GM23338 (cell line): ENCODE measurements around the gene RPL3.
"Not testable (repeated sequence)": the region's sequence is repeated elsewhere in the genome, so short reads cannot be mapped to it uniquely, and the experiment has no call there.

Source experiments
- CREB1 ChIP-seq: fragments of 250-450 bp; sonication (Bioruptor Pico); IDR thresholded peaks from 2 replicates; pipeline ENCODE4 v1.5.0; 2020; ENCODE audit warnings: low read depth, mild to moderate bottlenecking, moderate library complexity
- EZH2 ChIP-seq: fragments of 200-600 bp; sonication (generic); IDR thresholded peaks from one replicate; pipeline ENCODE4 v1.8.0; 2017; ENCODE audit warnings: antibody characterized with exemption, mild to moderate bottlenecking, low read depth; ENCODE audit not compliant: unreplicated experiment
- EZH2phosphoT487 ChIP-seq: fragments of 200-600 bp; sonication (generic); IDR thresholded peaks from one replicate; pipeline ENCODE4 v1.8.1; 2018; ENCODE audit warnings: antibody characterized with exemption; ENCODE audit not compliant: unreplicated experiment
- JUNB ChIP-seq: IDR thresholded peaks from one replicate; pipeline ENCODE4 v1.6.1; 2016; ENCODE audit warnings: antibody characterized with exemption; ENCODE audit not compliant: unreplicated experiment
- NANOG ChIP-seq: IDR thresholded peaks from 2 replicates; pipeline ENCODE4 v1.6.1; 2016; ENCODE audit warnings: antibody characterized with exemption, borderline replicate concordance
- POLR2AphosphoS5 ChIP-seq: IDR thresholded peaks from 2 replicates; pipeline ENCODE4 v1.6.1; 2016; ENCODE audit warnings: antibody characterized with exemption, low read depth
- STAT1 ChIP-seq: IDR thresholded peaks from one replicate; pipeline ENCODE4 v1.6.1; 2016; ENCODE audit warnings: antibody characterized with exemption; ENCODE audit not compliant: unreplicated experiment
- ZNF331 ChIP-seq: fragments of 250-450 bp; sonication (Bioruptor Pico); IDR thresholded peaks from 2 replicates; pipeline ENCODE4 v1.5.0; 2020; ENCODE audit warnings: low read depth, mild to moderate bottlenecking, moderate library complexity
- TF ChIP-seq, protein P1 (sequence below), 2 experiments: fragments of 200-600 bp in 1 of 2; sonication (generic) in 1 of 2; conservative IDR thresholded peaks; 2 replicates each; pipeline versions ENCODE4 v1.5.1 to v1.6.1; 2016 to 2017; ENCODE audit warnings: antibody characterized with exemption in 2 of 2, low read depth in 2 of 2, mild to moderate bottlenecking in 2 of 2, moderate library complexity in 1 of 2
- TF ChIP-seq, protein P2 (sequence below): IDR thresholded peaks from one replicate; pipeline ENCODE4 v1.6.1; 2018; ENCODE audit warnings: antibody characterized with exemption; ENCODE audit not compliant: unreplicated experiment
- TF ChIP-seq, protein P3 (sequence below): IDR thresholded peaks from 2 replicates; pipeline ENCODE4 v1.6.1; 2016; ENCODE audit warnings: antibody characterized with exemption
- TF ChIP-seq, protein P4 (sequence below): fragments of 250-450 bp; sonication (Bioruptor Pico); IDR thresholded peaks from 2 replicates; pipeline ENCODE4 v1.5.0; 2020; ENCODE audit warnings: mild to moderate bottlenecking, moderate library complexity

- TF ChIP-seq, protein P1, sequence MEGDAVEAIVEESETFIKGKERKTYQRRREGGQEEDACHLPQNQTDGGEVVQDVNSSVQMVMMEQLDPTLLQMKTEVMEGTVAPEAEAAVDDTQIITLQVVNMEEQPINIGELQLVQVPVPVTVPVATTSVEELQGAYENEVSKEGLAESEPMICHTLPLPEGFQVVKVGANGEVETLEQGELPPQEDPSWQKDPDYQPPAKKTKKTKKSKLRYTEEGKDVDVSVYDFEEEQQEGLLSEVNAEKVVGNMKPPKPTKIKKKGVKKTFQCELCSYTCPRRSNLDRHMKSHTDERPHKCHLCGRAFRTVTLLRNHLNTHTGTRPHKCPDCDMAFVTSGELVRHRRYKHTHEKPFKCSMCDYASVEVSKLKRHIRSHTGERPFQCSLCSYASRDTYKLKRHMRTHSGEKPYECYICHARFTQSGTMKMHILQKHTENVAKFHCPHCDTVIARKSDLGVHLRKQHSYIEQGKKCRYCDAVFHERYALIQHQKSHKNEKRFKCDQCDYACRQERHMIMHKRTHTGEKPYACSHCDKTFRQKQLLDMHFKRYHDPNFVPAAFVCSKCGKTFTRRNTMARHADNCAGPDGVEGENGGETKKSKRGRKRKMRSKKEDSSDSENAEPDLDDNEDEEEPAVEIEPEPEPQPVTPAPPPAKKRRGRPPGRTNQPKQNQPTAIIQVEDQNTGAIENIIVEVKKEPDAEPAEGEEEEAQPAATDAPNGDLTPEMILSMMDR (conservative IDR thresholded peaks at IDR 0.05; ENCODE audit: low read depth in 2 of 2): not testable (repeated sequence)
- TF ChIP-seq POLR2AphosphoS5; EZH2phosphoT487; EZH2; JUNB; ZNF331 (CRISPR knock-in tag); NANOG; CREB1 (CRISPR knock-in tag); STAT1: not testable (repeated sequence)
- TF ChIP-seq, protein P2, sequence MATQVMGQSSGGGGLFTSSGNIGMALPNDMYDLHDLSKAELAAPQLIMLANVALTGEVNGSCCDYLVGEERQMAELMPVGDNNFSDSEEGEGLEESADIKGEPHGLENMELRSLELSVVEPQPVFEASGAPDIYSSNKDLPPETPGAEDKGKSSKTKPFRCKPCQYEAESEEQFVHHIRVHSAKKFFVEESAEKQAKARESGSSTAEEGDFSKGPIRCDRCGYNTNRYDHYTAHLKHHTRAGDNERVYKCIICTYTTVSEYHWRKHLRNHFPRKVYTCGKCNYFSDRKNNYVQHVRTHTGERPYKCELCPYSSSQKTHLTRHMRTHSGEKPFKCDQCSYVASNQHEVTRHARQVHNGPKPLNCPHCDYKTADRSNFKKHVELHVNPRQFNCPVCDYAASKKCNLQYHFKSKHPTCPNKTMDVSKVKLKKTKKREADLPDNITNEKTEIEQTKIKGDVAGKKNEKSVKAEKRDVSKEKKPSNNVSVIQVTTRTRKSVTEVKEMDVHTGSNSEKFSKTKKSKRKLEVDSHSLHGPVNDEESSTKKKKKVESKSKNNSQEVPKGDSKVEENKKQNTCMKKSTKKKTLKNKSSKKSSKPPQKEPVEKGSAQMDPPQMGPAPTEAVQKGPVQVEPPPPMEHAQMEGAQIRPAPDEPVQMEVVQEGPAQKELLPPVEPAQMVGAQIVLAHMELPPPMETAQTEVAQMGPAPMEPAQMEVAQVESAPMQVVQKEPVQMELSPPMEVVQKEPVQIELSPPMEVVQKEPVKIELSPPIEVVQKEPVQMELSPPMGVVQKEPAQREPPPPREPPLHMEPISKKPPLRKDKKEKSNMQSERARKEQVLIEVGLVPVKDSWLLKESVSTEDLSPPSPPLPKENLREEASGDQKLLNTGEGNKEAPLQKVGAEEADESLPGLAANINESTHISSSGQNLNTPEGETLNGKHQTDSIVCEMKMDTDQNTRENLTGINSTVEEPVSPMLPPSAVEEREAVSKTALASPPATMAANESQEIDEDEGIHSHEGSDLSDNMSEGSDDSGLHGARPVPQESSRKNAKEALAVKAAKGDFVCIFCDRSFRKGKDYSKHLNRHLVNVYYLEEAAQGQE: not testable (repeated sequence)
- TF ChIP-seq, protein P3, sequence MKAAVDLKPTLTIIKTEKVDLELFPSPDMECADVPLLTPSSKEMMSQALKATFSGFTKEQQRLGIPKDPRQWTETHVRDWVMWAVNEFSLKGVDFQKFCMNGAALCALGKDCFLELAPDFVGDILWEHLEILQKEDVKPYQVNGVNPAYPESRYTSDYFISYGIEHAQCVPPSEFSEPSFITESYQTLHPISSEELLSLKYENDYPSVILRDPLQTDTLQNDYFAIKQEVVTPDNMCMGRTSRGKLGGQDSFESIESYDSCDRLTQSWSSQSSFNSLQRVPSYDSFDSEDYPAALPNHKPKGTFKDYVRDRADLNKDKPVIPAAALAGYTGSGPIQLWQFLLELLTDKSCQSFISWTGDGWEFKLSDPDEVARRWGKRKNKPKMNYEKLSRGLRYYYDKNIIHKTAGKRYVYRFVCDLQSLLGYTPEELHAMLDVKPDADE: not testable (repeated sequence)
- TF ChIP-seq, protein P4, sequence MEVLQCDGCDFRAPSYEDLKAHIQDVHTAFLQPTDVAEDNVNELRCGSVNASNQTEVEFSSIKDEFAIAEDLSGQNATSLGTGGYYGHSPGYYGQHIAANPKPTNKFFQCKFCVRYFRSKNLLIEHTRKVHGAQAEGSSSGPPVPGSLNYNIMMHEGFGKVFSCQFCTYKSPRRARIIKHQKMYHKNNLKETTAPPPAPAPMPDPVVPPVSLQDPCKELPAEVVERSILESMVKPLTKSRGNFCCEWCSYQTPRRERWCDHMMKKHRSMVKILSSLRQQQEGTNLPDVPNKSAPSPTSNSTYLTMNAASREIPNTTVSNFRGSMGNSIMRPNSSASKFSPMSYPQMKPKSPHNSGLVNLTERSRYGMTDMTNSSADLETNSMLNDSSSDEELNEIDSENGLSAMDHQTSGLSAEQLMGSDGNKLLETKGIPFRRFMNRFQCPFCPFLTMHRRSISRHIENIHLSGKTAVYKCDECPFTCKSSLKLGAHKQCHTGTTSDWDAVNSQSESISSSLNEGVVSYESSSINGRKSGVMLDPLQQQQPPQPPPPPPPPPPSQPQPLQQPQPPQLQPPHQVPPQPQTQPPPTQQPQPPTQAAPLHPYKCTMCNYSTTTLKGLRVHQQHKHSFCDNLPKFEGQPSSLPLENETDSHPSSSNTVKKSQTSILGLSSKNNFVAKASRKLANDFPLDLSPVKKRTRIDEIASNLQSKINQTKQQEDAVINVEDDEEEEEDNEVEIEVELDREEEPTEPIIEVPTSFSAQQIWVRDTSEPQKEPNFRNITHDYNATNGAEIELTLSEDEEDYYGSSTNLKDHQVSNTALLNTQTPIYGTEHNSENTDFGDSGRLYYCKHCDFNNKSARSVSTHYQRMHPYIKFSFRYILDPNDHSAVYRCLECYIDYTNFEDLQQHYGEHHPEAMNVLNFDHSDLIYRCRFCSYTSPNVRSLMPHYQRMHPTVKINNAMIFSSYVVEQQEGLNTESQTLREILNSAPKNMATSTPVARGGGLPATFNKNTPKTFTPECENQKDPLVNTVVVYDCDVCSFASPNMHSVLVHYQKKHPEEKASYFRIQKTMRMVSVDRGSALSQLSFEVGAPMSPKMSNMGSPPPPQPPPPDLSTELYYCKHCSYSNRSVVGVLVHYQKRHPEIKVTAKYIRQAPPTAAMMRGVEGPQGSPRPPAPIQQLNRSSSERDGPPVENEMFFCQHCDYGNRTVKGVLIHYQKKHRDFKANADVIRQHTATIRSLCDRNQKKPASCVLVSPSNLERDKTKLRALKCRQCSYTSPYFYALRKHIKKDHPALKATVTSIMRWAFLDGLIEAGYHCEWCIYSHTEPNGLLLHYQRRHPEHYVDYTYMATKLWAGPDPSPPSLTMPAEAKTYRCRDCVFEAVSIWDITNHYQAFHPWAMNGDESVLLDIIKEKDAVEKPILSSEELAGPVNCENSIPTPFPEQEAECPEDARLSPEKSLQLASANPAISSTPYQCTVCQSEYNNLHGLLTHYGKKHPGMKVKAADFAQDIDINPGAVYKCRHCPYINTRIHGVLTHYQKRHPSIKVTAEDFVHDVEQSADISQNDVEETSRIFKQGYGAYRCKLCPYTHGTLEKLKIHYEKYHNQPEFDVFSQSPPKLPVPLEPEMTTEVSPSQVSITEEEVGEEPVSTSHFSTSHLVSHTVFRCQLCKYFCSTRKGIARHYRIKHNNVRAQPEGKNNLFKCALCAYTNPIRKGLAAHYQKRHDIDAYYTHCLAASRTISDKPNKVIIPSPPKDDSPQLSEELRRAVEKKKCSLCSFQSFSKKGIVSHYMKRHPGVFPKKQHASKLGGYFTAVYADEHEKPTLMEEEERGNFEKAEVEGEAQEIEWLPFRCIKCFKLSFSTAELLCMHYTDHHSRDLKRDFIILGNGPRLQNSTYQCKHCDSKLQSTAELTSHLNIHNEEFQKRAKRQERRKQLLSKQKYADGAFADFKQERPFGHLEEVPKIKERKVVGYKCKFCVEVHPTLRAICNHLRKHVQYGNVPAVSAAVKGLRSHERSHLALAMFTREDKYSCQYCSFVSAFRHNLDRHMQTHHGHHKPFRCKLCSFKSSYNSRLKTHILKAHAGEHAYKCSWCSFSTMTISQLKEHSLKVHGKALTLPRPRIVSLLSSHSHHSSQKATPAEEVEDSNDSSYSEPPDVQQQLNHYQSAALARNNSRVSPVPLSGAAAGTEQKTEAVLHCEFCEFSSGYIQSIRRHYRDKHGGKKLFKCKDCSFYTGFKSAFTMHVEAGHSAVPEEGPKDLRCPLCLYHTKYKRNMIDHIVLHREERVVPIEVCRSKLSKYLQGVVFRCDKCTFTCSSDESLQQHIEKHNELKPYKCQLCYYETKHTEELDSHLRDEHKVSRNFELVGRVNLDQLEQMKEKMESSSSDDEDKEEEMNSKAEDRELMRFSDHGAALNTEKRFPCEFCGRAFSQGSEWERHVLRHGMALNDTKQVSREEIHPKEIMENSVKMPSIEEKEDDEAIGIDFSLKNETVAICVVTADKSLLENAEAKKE (CRISPR knock-in tag): not testable (repeated sequence)
Observed at GRCh38 chr22:39358197-39358596, 38.8 kb upstream of the RPL3 start.
